NCI-H748 treated with DMSO at 0.1 percent for 48 hours (cell line): ENCODE results near the gene GGA3.
"Not testable (repeated sequence)": the region's sequence is repeated elsewhere in the genome, so short reads cannot be mapped to it uniquely, and the experiment has no call there.

Source experiments
- DNase-seq: peaks from one replicate; lab custom pipeline; 2025; lab: John Stamatoyannopoulos, UW

GGA3 gene

DNA sequence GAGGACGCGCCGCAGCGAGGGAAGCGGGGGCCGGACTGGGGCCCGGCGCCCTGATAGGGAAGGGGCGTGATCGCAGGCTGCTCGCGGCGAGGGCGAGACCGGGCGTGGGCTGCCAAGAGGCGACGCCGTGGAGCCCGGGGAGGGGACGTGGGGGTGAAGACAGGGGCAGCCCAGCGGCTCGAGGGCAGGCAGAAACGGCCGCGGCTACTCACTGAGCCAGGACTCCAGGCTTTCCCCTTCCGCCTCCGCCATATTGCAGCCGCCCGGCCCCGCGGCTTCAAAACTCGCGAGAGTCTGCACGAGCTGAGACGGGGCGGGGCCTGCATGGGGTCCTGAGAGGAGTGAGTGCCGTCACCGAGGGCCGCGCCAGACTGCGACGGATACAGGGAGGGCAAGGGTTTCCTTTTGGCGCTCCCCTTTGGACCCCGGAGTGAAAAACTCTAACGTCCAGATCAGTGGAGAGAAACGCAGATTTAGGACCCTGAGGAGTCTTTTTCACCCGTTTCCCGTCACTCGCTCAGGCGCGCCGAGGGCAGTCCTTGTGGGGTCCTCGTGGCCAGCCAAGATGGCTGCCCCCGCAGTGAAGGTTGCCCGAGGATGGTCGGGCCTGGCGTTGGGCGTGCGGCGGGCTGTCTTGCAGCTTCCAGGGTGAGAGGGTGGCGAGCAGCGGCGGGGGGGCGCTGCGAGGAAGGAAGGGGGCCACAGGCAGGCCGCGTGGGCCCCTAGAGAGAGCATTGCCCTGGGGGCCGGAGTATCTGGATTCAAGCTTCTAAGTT lies at the start of gene GGA3, which contains the start of gene MRPS7:
GGA3 (minus strand) TSS at position 271 of the 776 bp plus-strand sequence; CDS start at position 252, 19 bp downstream.
MRPS7 (plus strand) TSS at position 544 of the 776 bp plus-strand sequence; CDS start at position 566, 22 bp downstream.
- peak; percentile 46 for DNase-seq

DNA sequence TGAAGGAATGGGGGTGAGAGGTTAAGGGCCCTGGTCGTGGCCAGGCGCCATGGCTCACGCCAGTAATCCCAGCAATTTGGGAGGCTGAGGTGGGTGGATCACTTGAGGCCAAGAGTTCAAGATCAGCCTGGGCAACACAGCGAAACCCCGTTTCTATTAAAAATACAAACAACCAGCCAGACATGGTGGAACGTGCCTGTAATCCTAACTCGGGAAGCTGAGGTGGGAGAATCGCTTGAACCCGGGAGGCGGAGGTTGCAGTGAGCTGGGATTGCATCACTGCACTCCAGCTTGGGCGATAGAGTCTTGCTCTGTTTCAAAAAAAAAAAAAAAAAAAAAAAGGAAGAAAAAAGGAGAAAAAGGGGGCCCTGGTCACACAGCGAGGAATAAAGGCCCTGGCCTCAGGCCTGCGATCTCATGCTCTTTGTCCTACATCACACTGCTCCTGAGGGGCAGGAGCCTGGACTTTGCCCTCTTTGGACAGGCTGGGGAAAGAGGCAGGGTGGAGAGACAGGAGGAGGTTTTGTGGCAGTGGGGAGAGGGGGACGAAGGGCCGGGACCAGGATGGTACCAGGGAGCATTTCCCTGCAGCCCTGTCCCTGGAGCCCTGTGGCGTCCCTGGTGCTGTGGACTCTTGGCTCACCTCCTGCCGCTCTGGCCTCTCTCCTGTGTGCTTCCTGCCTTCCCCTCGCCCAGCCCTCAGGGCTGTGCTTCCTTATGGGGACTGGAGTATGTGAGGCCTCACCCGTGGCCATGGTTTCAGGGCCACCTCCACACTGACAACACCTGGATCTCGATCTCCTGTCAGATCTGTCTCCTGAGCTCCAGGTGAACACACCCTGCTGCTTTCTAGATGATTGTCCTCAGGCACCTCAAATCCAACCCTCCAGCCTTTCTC lies 47.6 kb upstream of the GGA3 start:
- no peak for DNase-seq

DNA sequence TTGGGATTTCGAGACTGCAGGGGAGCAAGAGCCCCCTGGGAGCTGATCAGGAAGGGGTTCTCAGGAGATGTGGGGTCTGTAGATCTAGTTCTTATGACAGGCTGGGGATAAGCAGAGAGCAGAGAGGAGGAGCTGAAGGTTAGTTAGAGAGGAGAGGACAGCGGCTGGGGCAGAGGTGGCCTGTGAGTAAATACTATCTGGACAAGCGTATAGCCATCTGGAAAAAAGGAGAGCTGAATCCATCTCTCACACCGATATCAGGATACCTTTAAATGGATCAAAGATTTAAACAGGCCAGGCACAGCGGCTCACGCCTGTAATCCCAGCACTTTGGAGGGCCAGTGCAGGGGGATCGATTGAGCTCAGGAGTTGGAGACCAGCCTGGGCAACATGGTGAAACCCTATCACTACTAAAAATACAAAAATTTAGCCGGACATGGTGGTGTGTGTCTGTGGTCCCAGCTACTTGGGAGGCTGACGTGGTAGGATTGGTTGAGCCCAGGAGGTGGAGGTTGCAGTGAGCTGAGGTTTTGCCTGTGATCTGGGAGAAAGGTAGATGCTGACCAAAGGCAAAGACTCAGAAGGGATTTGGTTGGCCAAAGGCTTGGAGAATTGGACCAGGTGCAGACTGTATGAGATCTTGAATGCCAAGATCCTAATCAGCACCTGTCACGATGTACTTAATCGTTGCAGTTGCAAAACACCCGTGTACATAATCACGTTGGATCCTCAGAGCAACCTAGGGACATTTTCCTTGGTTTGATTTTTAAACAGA lies 46.7 kb upstream of the GGA3 start:
- DNase-seq, result no peak

DNA sequence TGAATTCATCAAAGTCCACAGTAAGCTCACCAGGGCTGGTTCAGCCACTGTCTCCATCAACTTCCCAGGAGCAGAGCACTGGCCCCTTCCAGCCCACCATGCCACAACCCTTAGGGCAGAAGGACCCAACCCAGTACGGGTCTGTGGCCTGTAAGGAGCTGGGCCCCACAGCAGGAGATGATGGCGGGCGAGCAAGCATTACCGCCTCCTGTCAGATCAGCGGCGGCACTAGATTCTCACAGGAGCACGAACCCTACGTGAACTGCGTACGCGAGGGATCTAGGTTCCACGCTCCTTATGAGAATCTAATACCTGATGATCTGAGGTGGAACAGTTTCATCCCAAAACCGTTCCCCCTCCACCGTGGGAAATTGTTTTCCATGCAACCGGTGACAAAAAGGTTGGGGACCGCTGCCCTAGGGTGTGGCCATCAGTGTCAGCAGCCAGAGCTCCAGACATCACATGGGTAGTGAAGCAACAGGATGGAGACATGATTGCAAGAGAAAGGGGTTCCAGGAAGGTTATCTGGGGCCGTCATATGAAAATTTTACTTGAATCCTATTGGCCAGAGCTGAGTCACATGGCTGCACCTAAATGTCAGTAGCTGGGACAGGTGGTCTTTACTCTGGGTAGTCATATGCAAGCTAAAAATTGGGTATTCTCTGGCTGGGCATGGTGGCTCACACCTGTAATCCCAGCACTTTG lies 40.2 kb upstream of the GGA3 start:
- no peak for DNase-seq

DNA sequence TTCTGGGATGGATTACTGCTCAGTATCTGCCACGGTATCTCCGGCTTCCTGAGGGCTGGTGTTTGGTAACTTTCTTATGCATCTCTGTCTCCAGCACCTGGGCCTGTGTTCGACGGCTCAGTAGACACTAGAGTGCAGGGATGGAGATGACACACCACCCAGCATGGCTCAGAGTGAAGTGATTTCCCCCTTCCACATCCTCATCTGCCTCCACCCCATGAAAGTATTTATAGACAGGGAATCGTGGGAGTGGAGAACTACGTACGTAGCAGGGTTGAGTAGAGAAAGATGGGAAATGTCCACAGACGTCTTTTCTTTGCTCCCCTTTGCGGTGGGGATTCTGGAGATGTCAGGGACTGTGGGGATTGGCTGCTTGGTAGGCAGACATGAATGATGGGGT lies 39.6 kb upstream of the GGA3 start:
- DNase-seq, result no peak

GRCh38 chr17:75300280-75300679 lies 38.9 kb upstream of the GGA3 start:
- DNase-seq, result no peak

GRCh38 chr17:75295201-75296158 lies 34.1 kb upstream of the GGA3 start:
- no peak for DNase-seq

GRCh38 chr17:75292810-75293448 lies 31.5 kb upstream of the GGA3 start:
- not testable (repeated sequence) for DNase-seq

DNA sequence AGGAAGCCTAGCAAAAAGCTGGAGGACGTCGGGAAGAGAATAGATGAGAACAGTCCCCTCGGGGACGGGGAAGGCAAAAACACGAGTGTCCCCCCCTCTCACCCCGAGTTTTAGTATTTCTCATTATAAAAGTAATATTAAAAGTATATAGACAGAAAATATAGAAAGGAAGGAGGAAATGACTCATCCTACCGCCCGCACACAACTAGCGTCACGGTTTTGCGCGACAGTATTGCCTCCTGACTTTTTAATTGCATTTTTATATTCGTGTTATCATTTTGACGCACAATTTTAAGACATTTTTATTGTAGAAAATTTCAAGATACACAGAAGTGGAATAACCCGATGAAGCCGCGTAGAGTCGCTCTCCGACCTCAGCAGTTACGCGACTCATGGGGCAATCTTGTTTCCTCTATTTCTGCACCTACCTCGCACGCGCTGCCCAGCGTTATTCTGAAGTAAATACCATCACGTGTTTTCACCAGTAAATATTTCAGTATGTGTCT lies 28.5 kb upstream of the GGA3 start:
- DNase-seq, result no peak

DNA sequence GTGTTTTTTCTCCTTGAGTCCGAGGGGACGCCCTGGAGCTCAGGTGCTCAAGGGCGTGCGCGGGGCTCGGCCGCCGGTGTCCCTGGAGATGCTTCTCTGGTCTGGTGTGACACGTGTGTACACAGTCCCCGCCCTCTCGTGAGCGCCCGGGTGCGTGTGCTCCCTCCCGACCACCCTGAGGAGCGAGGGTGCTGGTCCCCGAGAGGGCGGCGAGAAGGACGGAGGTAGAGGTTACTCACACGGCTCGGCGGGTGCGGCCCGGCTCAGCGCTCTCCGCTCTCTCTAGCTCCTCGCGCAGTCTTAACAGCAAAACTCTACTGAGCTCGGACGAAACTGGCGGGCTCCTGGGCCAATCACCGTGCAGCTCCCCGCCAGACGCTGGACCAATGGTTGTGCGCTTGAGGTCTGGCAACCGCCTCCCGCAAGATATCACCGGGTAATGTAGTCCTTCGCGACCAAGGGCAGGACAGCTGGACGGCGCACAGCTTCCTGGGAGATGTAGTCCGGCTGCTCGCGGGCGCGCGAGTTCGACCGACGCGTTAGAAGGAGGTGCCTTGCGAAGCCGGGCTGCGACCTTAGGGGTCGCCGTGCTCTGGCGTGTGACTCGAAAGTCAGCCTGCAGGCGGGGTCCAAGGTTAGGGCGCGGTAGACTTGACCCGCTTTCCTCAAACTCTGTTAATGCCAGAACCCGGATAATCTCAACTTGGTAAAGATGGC lies 27.9 kb upstream of the GGA3 start, which contains the start of gene SLC25A19:
SLC25A19 (minus strand) TSS at position 319 of the 717 bp plus-strand sequence. CDS start 2,669 bp downstream, outside the sequence.
- peak; percentile 90 for DNase-seq

- no peak for DNase-seq
Measured at GRCh38 chr17:75288770-75289114, 27.3 kb upstream of the GGA3 start.

DNA sequence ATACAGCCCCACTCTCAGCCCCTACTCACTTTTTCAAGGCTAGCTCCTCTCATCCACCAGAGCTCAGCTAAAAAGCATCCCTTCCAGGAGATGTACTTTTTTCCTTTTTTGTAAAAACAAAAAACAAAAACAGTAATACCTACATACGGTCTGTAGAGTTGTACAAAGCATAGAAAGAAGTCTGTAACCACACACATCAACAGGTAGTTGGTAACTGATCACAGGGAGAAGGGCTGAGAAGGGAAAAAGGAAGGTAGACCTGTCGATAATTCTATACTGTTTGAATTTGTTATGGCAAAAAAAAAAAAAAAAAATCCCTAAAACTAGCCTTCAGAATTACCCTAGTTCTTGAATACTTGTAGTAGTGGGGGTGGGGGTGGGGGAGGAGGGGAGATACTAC lies 27.0 kb upstream of the GGA3 start:
- DNase-seq, result no peak

DNA sequence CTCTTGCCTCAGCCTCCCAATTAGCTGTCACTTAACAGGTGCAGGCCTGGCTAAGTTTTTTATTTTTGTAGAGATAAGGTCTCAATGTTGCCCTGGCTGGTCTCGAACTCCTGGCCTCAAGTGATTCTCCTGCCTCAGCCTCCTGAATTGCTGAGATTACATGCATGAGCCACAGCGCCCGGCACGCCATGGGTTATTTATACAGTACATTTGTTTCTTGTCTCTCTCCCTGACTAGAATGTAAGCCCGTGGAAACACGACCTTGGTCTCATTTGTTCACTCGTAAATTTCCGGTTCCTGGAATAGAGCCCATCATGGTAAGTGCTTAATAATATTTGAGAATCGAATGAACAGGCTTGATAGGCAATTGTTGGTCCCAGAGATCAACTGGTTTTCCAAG lies 25.8 kb upstream of the GGA3 start:
- no peak for DNase-seq

GRCh38 chr17:75285123-75285522 lies 23.7 kb upstream of the GGA3 start:
- DNase-seq, result no peak

GRCh38 chr17:75280189-75280588 lies 18.8 kb upstream of the GGA3 start:
- DNase-seq, result not testable (repeated sequence)

DNA sequence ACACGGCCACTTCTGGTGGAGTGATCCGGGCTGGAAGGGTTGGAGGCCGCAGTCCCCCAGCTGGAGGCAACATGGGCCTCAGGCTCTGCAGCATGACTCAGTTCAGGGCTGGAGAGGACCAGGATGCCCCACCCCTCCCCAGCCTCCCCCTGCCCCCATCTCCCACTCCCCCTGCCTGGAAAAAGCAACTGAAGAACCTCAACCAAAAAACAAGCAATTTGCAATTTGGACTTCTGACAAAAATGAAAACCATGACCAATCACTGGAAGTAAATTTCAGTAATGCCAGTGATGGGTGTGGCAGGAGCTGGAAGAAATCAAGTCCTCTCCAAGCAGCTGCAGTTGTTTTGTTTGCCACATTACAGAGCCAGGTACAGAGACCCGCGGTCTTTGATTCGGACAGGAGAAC lies 16.3 kb upstream of the GGA3 start:
- no peak for DNase-seq

DNA sequence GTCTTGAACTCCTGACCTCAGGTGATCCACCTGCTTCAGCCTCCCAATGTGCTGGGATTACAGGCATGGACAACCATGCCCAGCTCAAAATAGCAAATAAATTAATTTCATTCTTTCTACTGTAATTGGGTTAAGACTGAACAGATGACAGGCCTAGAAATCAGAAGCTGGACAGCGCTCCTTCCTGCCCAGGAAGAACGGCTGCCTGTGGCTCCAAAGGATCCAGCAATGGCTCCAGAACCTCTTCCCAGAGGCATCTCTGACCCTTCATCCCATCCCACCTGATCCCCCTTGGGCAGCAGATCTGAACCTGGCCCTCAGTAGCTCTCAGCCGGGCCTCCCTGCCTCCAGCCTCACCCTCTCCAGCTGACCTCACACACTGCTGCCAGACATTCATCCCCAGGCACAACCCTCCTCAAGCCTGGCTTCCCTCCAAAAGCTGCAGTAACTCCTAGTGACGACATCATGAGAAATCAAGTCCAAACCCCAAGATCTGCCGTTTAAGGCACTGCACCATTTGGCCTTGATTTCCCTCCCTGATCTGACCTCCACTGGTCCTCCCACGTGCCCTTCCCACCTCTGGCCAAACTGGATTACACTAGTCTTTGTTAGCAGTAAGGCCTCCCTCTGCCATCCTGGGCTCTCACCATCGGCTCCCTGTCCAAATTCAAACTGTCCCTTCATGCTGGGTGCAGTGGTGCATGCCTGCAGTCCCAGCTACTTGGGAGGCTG lies 12.7 kb upstream of the GGA3 start:
- no peak for DNase-seq

DNA sequence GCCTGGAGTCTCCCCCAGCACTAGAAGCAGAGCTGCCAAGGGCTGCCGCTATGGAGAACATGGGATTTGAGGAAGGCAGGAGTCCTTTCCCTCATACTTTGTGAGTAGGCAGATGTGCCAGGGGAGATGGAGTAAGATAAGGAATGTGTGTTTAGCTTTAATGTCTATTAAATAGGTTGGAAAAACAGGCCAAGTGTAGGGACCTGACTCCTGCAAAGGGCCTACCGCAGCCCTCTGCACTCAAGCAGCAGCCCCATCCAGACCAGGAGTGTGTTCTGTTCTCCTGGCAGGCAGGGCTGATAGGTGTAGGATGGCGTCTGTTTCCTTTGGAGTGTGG lies 11.4 kb upstream of the GGA3 start:
- no peak for DNase-seq
